IMR-90 (cell line): ENCODE results near the gene LDLRAD4. TPM values are rescaled to one million over a fixed set of nuclear protein-coding genes. Genes with fewer than 3 reads are reported as not detected.

Experiments
- ATAC-seq: fragments of 200-7000 bp; cut with Tn5 transposase; 2 replicates; pipeline ENCODE4 v1.9.1; 2020; ENCODE audit warnings: low read depth, mild to moderate bottlenecking, moderate library complexity
- BruUV-seq: library from RNA; stranded (reverse); fragments of 400-500 nt; replicated peaks from 2 replicates; lab custom pipeline; 2021; lab: Mats Ljungman, UMichigan
- CTCF ChIA-PET: fragments of 300-600 bp; formaldehyde crosslinking; extraction: SDS; loops from one replicate; lab custom pipeline; 2021; ENCODE audit warnings: antibody characterized with exemption; lab: Yijun Ruan, JAX
- POLR2A ChIA-PET: fragments of 300-600 bp; sonication (Branson Sonifier 250); formaldehyde crosslinking; loops from one replicate; lab custom pipeline; 2022; ENCODE audit warnings: antibody characterized with exemption; ENCODE audit not compliant: unreplicated experiment; lab: Charles Lee
- DNase-seq: peaks from one replicate; pipeline ENCODE4 v3.0.0; 2013
- H2AFZ ChIP-seq: replicated peaks from 2 replicates; pipeline ENCODE3; 2013; ENCODE audit warnings: low read length, mild to moderate bottlenecking; ENCODE audit not compliant: poor library complexity
- H2AK5ac ChIP-seq: 2 replicates; pipeline ENCODE4 v1.6.1; 2013; ENCODE audit warnings: low read depth, low read length, inconsistent platforms
- H2AK9ac ChIP-seq: replicated peaks from 2 replicates; pipeline ENCODE3; 2013; ENCODE audit warnings: mild to moderate bottlenecking, low read depth, low read length, moderate library complexity; ENCODE audit not compliant: poor library complexity
- H2BK120ac ChIP-seq: 2 replicates; pipeline ENCODE4 v1.6.1; 2013; ENCODE audit warnings: low read depth, low read length, inconsistent platforms
- H2BK15ac ChIP-seq: 3 replicates; pipeline ENCODE4 v1.6.1; 2013; ENCODE audit warnings: low read depth, low read length, inconsistent platforms
- H2BK20ac ChIP-seq: 2 replicates; pipeline ENCODE4 v1.6.1; 2013; ENCODE audit warnings: low read depth, mild to moderate bottlenecking, inconsistent platforms, low read length, moderate library complexity
- H2BK5ac ChIP-seq: 2 replicates; pipeline ENCODE4 v1.6.1; 2013; ENCODE audit warnings: mild to moderate bottlenecking, low read depth, low read length, inconsistent platforms; ENCODE audit not compliant: poor library complexity, severe bottlenecking
- H3K14ac ChIP-seq: replicated peaks from 2 replicates; pipeline ENCODE4 v1.6.1; 2013; ENCODE audit warnings: low read depth, low read length, inconsistent platforms
- H3K18ac ChIP-seq: 2 replicates; pipeline ENCODE4 v1.6.1; 2013; ENCODE audit warnings: low read depth, low read length, control low read depth
- H3K23ac ChIP-seq: 2 replicates; pipeline ENCODE4 v1.6.1; 2013; ENCODE audit warnings: low read depth, low read length, inconsistent platforms
- H3K27ac ChIP-seq: 2 replicates; pipeline ENCODE4 v1.5.1; 2013; ENCODE audit warnings: mild to moderate bottlenecking, control low read depth, low read length; ENCODE audit not compliant: insufficient read depth
- H3K27me3 ChIP-seq: 2 replicates; pipeline ENCODE4 v1.6.1; 2013; ENCODE audit warnings: low read length; ENCODE audit not compliant: control insufficient read depth, insufficient read depth
- H3K36me3 ChIP-seq: 2 replicates; pipeline ENCODE4 v1.6.1; 2013; ENCODE audit warnings: low read length, mixed read lengths; ENCODE audit not compliant: control insufficient read depth, insufficient read depth
- H3K4ac ChIP-seq: 2 replicates; pipeline ENCODE4 v1.6.1; 2013; ENCODE audit warnings: low read depth, low read length, inconsistent platforms
- H3K4me1 ChIP-seq: 2 replicates; pipeline ENCODE4 v1.6.1; 2013; ENCODE audit warnings: low read length, mixed read lengths; ENCODE audit not compliant: control insufficient read depth, insufficient read depth
- H3K4me2 ChIP-seq: 2 replicates; pipeline ENCODE4 v1.6.1; 2013; ENCODE audit warnings: low read depth, mild to moderate bottlenecking, control low read depth, low read length, moderate library complexity
- H3K4me3 ChIP-seq: 2 replicates; pipeline ENCODE4 v1.5.1; 2013; ENCODE audit warnings: low read depth, mild to moderate bottlenecking, control low read depth, low read length, moderate library complexity; ENCODE audit not compliant: insufficient read depth
- H3K56ac ChIP-seq: 2 replicates; pipeline ENCODE4 v1.6.1; 2013; ENCODE audit warnings: low read length, inconsistent platforms; ENCODE audit not compliant: insufficient read depth; ENCODE audit errors: extremely low read depth
- H3K79me1 ChIP-seq, 2 experiments: 2 replicates each; pipeline ENCODE4 v1.6.1; 2013; ENCODE audit warnings: low read length in 2 of 2, inconsistent platforms in 1 of 2, low read depth in 1 of 2
- H3K9ac ChIP-seq: 2 replicates; pipeline ENCODE4 v1.6.1; 2013; ENCODE audit warnings: low read depth, low read length, control low read depth
- H3K9me1 ChIP-seq: 2 replicates; pipeline ENCODE4 v1.6.1; 2013; ENCODE audit warnings: low read length, inconsistent platforms; ENCODE audit not compliant: insufficient read depth
- H3K9me3 ChIP-seq: 2 replicates; pipeline ENCODE4 v1.6.1; 2013; ENCODE audit warnings: low read length; ENCODE audit not compliant: control insufficient read depth, insufficient read depth
- H4K20me1 ChIP-seq: 2 replicates; pipeline ENCODE4 v1.6.1; 2013; ENCODE audit warnings: low read length, inconsistent platforms; ENCODE audit not compliant: insufficient read depth
- H4K5ac ChIP-seq: 2 replicates; pipeline ENCODE4 v1.6.1; 2013; ENCODE audit warnings: mild to moderate bottlenecking, low read depth, low read length, control low read depth
- H4K8ac ChIP-seq, 2 experiments: 2 replicates each; pipeline ENCODE4 v1.6.1; 2013; ENCODE audit warnings: low read depth in 2 of 2, low read length in 2 of 2, control low read depth in 1 of 2, inconsistent platforms in 1 of 2
- H4K91ac ChIP-seq: 2 replicates; pipeline ENCODE4 v1.6.1; 2013; ENCODE audit warnings: low read depth, low read length, inconsistent platforms; ENCODE audit not compliant: insufficient read depth
- SMC3 ChIP-seq: fragments of 150-350 bp; IDR thresholded peaks from 2 replicates; pipeline ENCODE4 v1.6.1; 2016; ENCODE audit warnings: low read depth, mild to moderate bottlenecking, antibody characterized with exemption, low read length, moderate library complexity
- WGBS, 2 experiments: methylation state at CpG; one replicate each; pipeline versions ENCODE4 v1.1.5 to v1.1.7; 2013; ENCODE audit warnings: missing lambda C conversion rate in 2 of 2; ENCODE audit not compliant: insufficient read length in 1 of 2; ENCODE audit errors: extremely low coverage in 2 of 2; 5-methylcytosine and 5-hydroxymethylcytosine counted together
- dilution Hi-C: fragments of 300-500 bp; cut with HindIII; formaldehyde crosslinking; loops from one replicate; pipeline ENCODE4 v1.14.3; 2018; ENCODE audit warnings: low sequenced_read_pairs; ENCODE audit not compliant: unreplicated experiment
- in situ Hi-C: fragments of 300-500 bp; cut with MboI; formaldehyde crosslinking; loops from 3 replicates; pipeline ENCODE4 v1.14.3; 2019; ENCODE audit warnings: low sequenced_read_pairs, inconsistent platforms, mixed read lengths
- intact Hi-C: fragments of 100-400 bp; cut with micrococcal nuclease; formaldehyde crosslinking; loops from 2 replicates; pipeline ENCODE4 v1.10.0; 2022
- polyA plus RNA-seq, 3 experiments: library from polyadenylated mRNA; depleted of rRNA; stranded (reverse); fragments of >200 nt; gene quantifications; 2 replicates each; pipeline ENCODE4 v1.2.3, GENCODE V29; 2012; ENCODE audit warnings: low replicate concordance in 1 of 3
- total RNA-seq: library from RNA; depleted of rRNA; stranded (reverse); fragments of >200 nt; gene quantifications from 2 replicates; pipeline ENCODE4 v1.2.3, GENCODE V29; 2012
- TF ChIP-seq, protein P1 (sequence below): fragments of 150-350 bp; IDR thresholded peaks from 2 replicates; pipeline ENCODE4 v1.6.1; 2017; ENCODE audit warnings: mild to moderate bottlenecking, antibody characterized with exemption, low read length, low read depth

The LDLRAD4 gene
- total and polyA plus RNA-seq, 2 of the 4 experiments (the other 2 are of a cell fraction): not detected

DNA sequence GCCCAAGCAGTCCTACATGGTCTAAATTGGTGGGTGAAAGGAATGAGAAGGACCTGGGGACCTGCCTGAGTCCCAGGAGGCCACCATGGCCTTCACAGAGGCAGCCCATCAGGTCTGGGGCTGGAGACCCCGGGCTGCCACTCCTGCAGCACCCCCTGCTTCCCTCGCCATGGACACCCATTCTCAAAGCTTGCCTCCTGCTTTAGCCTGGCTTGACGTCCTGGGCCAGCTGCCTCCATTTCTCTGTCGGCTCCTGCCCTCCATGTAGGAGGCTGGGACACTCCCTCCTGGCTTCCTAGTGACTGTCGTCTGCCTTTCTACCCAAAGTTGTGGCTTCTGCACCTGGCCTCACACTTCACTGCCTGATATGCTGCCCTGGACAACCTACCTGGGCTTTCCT, 309.2 kb downstream of the LDLRAD4 start:
- in situ Hi-C loops: no loop called here

More for the DNA sequence above, 309.2 kb downstream of the LDLRAD4 start:
- Histone ChIP-seq H2BK20ac (no peak overlapping the region), H3K9ac (no peak overlapping the region), H3K23ac (no peak overlapping the region), H4K8ac (no peak overlapping the region), H3K4me3 (no peak overlapping the region), H3K4ac (no peak overlapping the region), H3K9me3 (no peaks in the 10 kb centered on the region), H4K91ac (no peak overlapping the region), H2AK9ac (no peak overlapping the region), H4K5ac (no peak overlapping the region), H3K9me1 (no peaks in the 10 kb centered on the region), H4K20me1 (no peaks in the 10 kb centered on the region), H2BK5ac (no peak overlapping the region), H3K56ac (no peak overlapping the region), H3K18ac (no peak overlapping the region), H2AK5ac (no peak overlapping the region), H2BK120ac (no peak overlapping the region), H3K4me2 (no peak overlapping the region), H3K4me1 (no peaks in the 10 kb centered on the region), H3K27me3 (peaks cover under 1% of the 10 kb centered on the region; the same call in 1 of the 2 replicates), H3K27ac (no peak overlapping the region), H3K79me1 (no peaks in the 10 kb centered on the region), H3K36me3 (no peaks in the 10 kb centered on the region), H3K14ac (no peak overlapping the region), H2BK15ac (no peak overlapping the region), H2AFZ (no peak overlapping the region)
- DNase-seq (no peak), ATAC-seq (no peak)
- no TSS peak for BruUV-seq
- ChIA-PET POLR2A (no interaction called here), CTCF (interaction anchor here (0.6 kb wide), 1 partner anchor 10 kb away, joined by 5 read pairs; no protein-coding TSS in a partner anchor)
- dilution Hi-C loops (no loop called here), intact Hi-C loops (no loop called here)
- no peak for TF ChIP-seq SMC3
- TF ChIP-seq, protein P1, sequence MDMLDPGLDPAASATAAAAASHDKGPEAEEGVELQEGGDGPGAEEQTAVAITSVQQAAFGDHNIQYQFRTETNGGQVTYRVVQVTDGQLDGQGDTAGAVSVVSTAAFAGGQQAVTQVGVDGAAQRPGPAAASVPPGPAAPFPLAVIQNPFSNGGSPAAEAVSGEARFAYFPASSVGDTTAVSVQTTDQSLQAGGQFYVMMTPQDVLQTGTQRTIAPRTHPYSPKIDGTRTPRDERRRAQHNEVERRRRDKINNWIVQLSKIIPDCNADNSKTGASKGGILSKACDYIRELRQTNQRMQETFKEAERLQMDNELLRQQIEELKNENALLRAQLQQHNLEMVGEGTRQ: no peak
- WGBS, 2 experiments: 36% methylated on average over 3 of the region's 5 CpGs; no CpG with 5 or more reads in 1 of the 2 experiments
